ENCODE results near the gene NCKAP5.
"Not testable (repeated sequence)": the region's sequence is repeated elsewhere in the genome, so short reads cannot be mapped to it uniquely, and the experiment has no call there.

Gene NCKAP5

DNA sequence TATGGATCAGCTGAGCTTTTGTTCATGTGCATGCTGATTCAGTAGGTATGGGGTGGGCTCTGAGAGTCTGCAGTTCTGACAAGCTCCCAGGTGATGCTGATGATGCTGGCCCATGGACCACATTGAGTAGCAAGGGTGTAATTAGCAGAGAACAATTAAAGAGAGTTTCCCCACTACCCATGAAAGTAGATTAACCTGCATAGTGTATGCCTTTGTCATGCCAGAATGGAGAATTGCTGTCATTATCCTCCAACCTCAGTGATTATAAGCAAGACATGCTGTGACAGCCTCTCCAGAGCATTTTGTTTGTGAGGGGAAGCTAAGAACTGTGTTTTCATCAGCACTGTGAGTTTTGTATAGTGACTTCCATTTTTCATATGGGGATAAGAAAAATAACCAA is 838.7 kb downstream of the NCKAP5 start:
- no peak for DNase-seq

DNA sequence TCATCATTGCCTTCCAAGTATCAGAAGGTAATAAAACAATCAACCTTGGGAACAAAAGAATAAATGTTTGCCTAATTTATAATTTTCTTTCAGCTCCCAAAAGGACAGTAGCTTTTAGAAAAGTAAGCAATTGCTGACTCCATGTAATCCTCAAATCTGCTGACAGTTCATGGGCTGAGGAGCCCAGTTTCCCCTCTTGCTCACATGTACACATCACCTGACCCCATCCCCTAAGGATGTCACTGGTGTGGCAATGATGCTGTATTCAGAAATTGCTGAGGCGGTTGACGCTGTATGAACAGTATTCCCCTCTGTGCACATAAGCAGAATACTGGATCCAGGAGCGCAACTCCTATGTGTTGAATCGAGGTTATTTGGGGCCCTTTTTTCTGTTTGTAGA is 842.1 kb downstream of the NCKAP5 start:
- DNase-seq, result no peak

GRCh38 chr2:132725748-132726147 is 842.5 kb downstream of the NCKAP5 start:
- DNase-seq, result no peak

DNA sequence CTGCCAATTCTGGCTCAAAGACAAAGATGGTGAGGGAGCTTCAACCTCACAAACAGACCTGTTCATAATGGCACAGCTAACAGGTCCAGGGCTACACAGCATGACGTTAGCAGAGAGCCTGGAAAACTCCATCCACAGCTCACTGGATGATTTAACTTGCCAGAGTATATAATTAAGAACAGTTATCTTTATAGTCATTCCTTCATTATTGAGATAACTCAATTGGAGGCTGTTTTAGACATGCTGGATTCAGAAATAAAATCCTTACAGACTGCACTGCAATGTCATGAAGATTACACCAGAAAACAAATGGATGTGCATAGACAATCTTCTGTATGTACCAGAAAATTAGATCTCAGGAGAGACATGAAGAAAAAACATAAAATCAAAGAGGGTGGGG is 843.1 kb downstream of the NCKAP5 start:
- no peak for DNase-seq

- DNase-seq, result no peak
Observed at GRCh38 chr2:132721938-132722337, 846.3 kb downstream of the NCKAP5 start.

- no peak for DNase-seq
Observed at GRCh38 chr2:132720393-132720792, 847.9 kb downstream of the NCKAP5 start.

DNA sequence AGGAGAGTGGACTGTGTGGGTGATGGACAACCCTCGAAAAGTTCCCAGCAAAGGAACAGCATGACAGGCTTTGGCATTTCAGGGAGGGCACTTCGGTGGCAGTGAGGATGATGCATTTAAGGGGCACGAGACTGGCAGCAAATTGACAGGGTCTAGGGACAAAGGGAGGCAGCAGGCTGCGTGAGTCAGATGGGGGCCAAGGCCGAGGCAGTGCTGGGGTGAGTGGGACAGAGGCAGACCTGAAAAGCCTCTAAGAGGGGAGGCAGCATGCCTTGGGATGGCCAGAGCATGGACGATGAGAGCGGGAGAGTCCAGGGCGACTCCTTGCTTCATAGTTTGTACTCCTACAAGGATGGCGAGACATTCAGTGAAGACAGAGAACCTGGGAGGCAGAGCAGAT is 848.8 kb downstream of the NCKAP5 start:
- DNase-seq, result no peak

- no peak for DNase-seq
Observed at GRCh38 chr2:132716954-132717353, 851.3 kb downstream of the NCKAP5 start.

GRCh38 chr2:132715386-132716351 is 852.6 kb downstream of the NCKAP5 start:
- no peak for DNase-seq

GRCh38 chr2:132703396-132703795 is 864.9 kb downstream of the NCKAP5 start:
- DNase-seq, result no peak

DNA sequence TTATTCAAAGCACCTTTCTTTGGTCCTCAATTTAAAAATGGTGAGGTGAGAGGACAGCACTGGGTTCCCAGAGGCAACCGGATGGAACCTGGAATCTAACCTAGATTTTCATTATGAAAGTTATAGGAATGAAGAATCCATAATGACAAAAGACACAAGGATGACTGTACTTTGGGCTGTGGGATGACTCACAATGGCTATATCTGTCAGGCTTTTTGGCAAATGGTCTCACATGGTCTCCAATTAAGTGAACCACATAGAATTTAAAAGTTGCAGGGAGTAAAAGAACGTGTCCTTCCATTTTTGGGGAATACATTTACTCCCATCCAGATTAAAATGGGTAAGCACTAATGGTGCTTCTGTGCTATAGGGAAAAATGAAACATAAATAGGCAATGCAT is 866.5 kb downstream of the NCKAP5 start:
- DNase-seq, result no peak

DNA sequence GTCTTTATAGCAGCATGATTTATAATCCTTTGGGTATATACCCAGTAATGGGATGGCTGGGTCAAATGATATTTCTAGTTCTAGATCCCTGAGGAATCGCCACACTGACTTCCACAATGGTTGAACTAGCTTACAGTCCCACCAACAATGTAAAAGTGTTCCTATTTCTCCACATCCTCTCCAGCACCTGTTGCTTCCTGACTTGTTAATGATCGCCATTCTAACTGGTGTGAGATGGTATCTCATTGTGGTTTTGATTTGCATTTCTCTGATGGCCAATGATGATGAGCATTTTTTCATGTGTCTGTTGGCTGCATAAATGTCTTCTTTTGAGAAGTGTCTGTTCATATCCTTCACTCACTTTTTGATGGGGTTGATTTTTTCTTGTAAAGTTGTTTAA is 868.5 kb downstream of the NCKAP5 start:
- not testable (repeated sequence) for DNase-seq

DNA sequence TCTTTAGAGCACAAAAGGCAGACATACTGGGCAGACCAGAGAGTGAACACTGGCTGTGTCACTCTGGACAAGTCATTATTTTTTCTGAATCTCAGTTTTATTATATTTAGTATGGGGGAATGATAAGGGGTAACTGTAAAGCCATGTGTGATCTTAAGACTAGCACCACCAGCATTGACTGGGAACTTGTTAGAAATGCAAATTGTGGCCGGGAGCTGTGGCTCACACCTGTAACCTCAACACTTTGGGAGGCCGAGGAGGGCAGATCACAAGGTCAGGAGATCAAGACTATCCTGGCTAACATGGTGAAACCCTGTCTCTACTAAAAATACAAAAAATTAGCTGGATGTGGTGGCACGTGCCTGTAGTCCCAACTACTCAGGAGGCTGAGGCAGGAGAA is 869.9 kb downstream of the NCKAP5 start:
- DNase-seq, result not testable (repeated sequence)

- DNase-seq, result no peak
Observed at GRCh38 chr2:132697556-132698205, 870.6 kb downstream of the NCKAP5 start.

- DNase-seq, result no peak
Observed at GRCh38 chr2:132692816-132693215, 875.4 kb downstream of the NCKAP5 start.

- no peak for DNase-seq
Observed at GRCh38 chr2:132691556-132691955, 876.7 kb downstream of the NCKAP5 start.

GRCh38 chr2:132690664-132691303 is 877.5 kb downstream of the NCKAP5 start:
- no peak for DNase-seq

DNA sequence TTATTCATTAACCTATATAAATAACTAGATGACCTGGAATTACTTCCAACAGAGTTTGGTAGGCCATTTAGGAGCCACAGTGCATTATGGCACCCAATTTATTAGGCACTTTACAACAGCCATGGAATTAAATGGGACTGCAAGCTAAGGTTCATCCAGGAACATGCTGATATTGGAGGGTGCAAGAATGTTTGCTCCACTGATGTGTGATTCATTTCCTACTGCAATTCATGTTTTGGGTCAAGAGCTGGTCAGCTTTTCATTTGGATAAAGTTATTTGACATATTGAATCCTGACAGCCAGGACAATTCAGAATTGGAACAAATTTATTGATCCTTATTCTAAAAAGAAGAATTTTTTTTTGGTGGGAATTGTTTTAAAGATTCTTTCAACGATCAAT is 886.5 kb downstream of the NCKAP5 start:
- no peak for DNase-seq

DNA sequence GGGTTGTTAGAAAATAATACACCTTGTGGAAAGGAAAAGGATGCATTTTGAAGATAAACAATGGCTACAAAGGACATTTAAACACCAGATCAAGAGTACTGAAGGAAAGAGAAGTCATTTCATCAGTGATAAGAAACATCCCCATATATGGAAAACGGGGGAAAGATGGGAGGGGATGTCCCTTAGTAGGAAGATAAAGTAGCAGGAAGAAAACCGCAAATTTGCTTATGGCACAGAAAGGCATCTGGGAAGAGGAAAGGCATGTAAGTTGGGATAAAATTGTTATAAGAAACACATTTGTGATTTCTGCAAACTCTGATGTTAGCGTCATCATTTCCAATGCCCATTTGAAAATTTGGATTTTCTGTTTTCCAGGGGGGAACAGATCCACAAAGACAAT is 887.7 kb downstream of the NCKAP5 start:
- DNase-seq, result no peak

- DNase-seq, result no peak
Observed at GRCh38 chr2:132678483-132678882, 889.8 kb downstream of the NCKAP5 start.

GRCh38 chr2:132677661-132678060 is 890.6 kb downstream of the NCKAP5 start:
- no peak for DNase-seq

DNA sequence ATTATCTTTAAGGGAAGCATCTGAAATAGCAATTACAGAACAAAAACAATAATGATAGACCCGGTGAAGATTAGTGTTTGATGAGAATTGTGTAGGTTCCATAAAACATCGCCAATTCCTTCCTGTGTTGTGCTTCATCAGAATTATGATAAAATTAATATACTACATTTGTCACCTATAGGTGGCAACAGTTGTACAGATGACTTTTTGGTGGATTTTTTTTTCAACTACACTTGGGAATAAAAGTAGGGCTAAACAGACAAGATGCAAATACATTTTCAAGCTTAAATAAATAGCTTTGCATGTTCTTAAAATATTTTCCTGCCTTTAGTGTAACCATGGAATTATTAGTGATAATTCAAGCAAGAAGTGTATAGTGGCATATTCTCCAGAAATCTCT is 891.3 kb downstream of the NCKAP5 start:
- no peak for DNase-seq

DNA sequence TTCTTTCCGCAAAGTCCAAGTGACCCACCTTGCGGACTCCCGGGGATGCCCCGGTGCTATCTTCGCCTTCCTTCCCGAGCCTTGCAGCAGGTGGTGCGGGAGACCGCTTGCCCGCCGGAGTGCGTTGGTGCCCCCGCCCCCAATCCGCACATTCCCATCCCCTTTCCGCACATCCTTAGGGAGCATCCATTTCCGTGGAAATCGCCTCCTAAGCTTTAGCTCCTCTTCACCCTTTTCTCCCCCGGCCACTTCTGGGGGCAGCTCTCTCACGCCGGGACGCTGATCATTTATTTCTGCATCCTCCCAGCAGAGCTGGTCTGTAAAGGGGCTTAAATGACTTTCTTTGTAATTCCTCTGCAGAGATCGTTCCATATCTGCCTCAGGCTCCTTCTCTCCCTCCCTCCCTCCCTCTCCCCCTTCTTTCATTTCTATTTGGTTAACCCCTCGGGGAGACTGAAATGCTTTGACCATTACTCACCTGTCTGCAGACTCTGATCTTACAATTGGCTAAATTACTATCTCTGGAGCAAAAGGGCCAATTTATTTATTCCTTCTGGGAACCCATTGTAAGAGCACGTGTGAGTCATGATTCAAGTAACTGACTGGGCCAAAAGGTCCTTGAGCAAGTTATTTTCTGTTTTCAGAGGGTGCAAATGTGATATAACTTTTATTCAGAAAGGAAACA is 897.0 kb downstream of the NCKAP5 start:
- no peak for DNase-seq

All from CD4-positive, alpha-beta T cell treated with Interferon gamma for 1 hour (primary cell).